IgD-negative memory B cell (primary cell): ENCODE measurements around the gene C12orf56. TPM values are rescaled to one million over a fixed set of nuclear protein-coding genes. Genes with fewer than 3 reads are reported as not detected.
"Not testable (repeated sequence)": the region's sequence is repeated elsewhere in the genome, so short reads cannot be mapped to it uniquely, and the experiment has no call there.

Experiments
- H3K27ac Mint-ChIP-seq, 3 donors: one replicate each; pipeline ENCODE4 v1.8.0; 2020 to 2022; ENCODE audit warnings: mild to moderate bottlenecking in 3 of 3, mixed read lengths in 3 of 3, moderate library complexity in 1 of 3
- H3K27me3 Mint-ChIP-seq: one replicate; pipeline ENCODE4 v1.8.0; 2021; ENCODE audit warnings: mixed read lengths
- H3K36me3 Mint-ChIP-seq: one replicate; pipeline ENCODE4 v1.8.0; 2020; ENCODE audit warnings: mild to moderate bottlenecking, mixed read lengths
- H3K4me1 Mint-ChIP-seq, 3 donors: one replicate each; pipeline ENCODE4 v1.8.0; 2020 to 2022; ENCODE audit warnings: mixed read lengths in 3 of 3, mild to moderate bottlenecking in 1 of 3
- H3K4me3 Mint-ChIP-seq, 4 donors: one replicate each; pipeline ENCODE4 v1.8.0; 2020 to 2022; ENCODE audit warnings: mild to moderate bottlenecking in 4 of 4, mixed read lengths in 4 of 4, moderate library complexity in 3 of 4
- H3K9me3 Mint-ChIP-seq, 3 donors: one replicate each; pipeline ENCODE4 v1.8.0; 2020 to 2021; ENCODE audit warnings: mixed read lengths in 3 of 3, mild to moderate bottlenecking in 1 of 3
- polyA plus RNA-seq: library from polyadenylated mRNA; unstranded; fragments of 300-500 nt; fragmentation: Illumina TruSeq; gene quantifications from one replicate; pipeline ENCODE4 v1.2.3, GENCODE V29; 2021

Gene C12orf56
- polyA plus RNA-seq, 1 donor from 2014 or later: not detected

DNA sequence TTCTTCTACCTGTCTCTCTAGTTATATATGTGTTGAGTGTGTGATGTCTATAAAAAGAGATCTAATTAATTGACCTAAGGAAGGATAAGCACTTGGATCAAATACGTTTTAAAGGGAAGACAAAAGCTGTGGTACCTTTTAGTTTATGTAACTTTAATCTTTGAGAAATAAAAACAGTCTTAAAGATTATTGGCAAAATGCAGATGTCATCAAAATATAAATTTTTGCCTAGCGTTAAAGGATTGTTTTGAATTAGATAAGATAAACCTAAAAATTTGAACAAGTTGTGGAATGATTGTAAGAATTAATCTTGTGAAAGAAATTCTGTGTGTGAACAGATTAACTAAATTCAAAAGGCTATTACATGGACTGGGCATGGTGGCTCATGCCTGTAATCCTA is 42.9 kb downstream of the C12orf56 start:
- H3K27me3 Mint-ChIP-seq: no peaks in the 10 kb centered on the region
- no peaks in the 10 kb centered on the region for H3K4me1 Mint-ChIP-seq
- H3K4me3 Mint-ChIP-seq: no peak overlapping the region
- no peak overlapping the region for H3K27ac Mint-ChIP-seq
- peaks cover 3% of the 10 kb centered on the region for H3K36me3 Mint-ChIP-seq
- peaks cover 2 to 12% (median 7%) of the 10 kb centered on the region in 3 donors for H3K9me3 Mint-ChIP-seq

DNA sequence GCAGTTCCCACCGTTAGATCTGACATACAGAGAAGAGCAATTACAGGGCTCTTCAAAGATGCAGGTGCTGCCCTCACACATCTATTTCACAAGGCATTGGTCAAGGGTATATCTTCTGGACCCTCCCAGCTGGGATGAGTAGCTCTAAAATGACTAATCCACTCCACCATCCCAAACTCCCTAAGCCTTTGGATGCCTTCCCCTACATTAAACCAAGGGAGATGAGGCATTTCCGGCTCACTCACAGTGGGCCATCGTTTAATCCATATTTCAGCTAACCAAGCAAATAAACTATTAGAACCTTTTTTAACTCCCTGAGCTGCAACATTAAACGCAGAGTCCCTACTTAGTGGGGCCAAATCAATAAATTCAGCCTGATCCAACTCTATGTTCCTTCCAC is 45.9 kb downstream of the C12orf56 start:
- not testable (repeated sequence) for H3K27ac Mint-ChIP-seq, H3K4me1 Mint-ChIP-seq, H3K27me3 Mint-ChIP-seq

DNA sequence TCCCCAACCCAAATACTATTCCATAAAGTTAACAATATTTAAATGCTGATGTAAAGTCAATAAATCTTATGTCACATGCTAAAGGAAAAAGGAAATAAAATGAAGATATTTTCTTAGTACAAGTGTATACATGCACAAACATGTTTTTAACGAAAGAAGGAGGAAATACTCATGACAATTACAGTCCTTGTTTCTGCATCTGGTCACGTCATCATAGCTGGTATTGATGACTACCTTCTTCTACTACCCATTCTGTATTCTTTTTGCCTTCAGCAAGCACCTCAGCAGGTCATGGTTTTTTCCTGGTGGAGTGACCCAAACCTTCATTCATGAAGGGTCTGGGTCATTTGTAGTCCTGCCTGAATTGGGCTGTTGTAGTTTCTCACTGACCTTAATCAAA is 50.0 kb downstream of the C12orf56 start:
- not testable (repeated sequence) for H3K9me3 Mint-ChIP-seq, H3K4me1 Mint-ChIP-seq, H3K36me3 Mint-ChIP-seq, H3K27me3 Mint-ChIP-seq, H3K27ac Mint-ChIP-seq, H3K4me3 Mint-ChIP-seq

More for the DNA sequence above, 45.9 kb downstream of the C12orf56 start:
- H3K4me3 Mint-ChIP-seq, H3K36me3 Mint-ChIP-seq: not testable (repeated sequence)
- peaks cover 2 to 12% (median 7%) of the 10 kb centered on the region in 3 donors for H3K9me3 Mint-ChIP-seq

DNA sequence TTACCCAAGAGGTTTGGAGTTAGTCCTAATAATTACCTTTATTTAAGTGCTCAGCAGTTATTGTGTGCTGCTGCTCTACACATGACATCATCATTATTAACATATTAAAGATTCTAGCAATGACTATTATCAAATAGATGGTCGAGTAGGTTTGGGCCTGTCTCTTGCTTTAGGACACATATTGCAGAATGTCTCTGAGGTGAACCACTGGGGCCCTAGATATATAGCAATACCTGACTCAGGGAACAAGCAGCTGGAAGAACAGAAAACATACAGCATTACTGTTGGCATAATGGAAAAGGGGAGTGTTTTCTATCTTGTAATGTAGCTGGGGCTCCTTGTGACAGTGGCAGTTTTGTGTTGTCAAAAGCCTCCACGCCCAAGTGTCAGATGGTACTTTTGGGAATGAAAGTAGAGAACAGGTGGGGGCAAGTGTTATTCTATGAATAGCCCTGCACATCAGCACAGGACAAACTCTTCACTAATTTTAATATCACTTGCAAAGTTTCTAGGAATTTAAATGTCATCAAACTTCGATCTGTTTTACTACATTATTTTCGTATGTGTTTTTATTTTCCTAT is 54.6 kb downstream of the C12orf56 start:
- H3K27ac Mint-ChIP-seq: no peak overlapping the region
- no peaks in the 10 kb centered on the region for H3K27me3 Mint-ChIP-seq
- no peaks in the 10 kb centered on the region for H3K4me1 Mint-ChIP-seq
- no peaks in the 10 kb centered on the region for H3K36me3 Mint-ChIP-seq
- peaks cover 0 to 9% (median 0%) of the 10 kb centered on the region in 3 donors for H3K9me3 Mint-ChIP-seq
- no peak overlapping the region for H3K4me3 Mint-ChIP-seq

DNA sequence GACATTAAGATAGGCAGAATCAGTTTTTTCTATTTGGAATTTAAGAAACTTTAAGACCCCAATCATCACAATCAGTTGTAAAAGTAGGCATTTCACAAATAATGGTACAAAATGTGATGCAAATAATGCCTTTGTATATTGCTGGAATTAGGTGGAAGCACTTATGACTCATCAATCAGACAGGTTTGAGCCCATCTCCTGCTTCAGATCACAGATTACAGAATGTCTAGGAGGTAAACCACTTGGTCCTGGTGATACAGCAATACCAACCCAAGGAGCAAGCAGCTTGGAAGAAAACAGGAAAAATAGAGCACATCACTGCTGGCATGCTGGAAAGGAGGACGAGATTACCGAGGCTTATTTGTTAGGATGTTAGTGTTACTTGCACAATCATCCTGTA is 57.6 kb downstream of the C12orf56 start:
- Mint-ChIP-seq H3K4me1 (no peaks in the 10 kb centered on the region), H3K27ac (no peak overlapping the region), H3K4me3 (peak overlapping the region in 1 of 4 donors; percentile 28), H3K9me3 (peaks cover 0 to 3% (median 0%) of the 10 kb centered on the region in 3 donors), H3K36me3 (no peaks in the 10 kb centered on the region), H3K27me3 (peaks cover 5% of the 10 kb centered on the region)

DNA sequence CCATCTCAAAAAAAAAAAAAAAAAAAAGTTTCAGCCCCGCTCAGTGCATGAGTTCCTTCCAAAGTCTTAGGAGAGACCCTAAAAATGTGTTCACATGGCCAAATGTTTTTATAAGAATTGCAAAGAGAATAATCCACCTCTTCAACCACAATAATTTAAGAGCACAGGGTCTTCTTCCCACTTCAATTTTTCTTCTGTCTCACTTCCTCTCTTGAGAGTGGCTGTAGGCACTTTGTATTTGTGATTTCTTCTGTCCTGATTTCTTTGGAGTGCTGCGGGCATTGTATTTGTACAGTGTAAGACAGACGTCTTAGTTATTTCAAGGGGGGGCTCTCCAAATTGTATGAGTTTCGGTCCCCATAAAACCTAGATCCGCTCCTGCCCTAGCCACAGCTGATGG is 58.3 kb downstream of the C12orf56 start:
- Mint-ChIP-seq H3K27me3 (peaks cover 5% of the 10 kb centered on the region), H3K4me1 (no peaks in the 10 kb centered on the region), H3K9me3 (peaks cover 0 to 3% (median 0%) of the 10 kb centered on the region in 3 donors), H3K4me3 (no peak overlapping the region), H3K27ac (no peak overlapping the region), H3K36me3 (no peaks in the 10 kb centered on the region)

DNA sequence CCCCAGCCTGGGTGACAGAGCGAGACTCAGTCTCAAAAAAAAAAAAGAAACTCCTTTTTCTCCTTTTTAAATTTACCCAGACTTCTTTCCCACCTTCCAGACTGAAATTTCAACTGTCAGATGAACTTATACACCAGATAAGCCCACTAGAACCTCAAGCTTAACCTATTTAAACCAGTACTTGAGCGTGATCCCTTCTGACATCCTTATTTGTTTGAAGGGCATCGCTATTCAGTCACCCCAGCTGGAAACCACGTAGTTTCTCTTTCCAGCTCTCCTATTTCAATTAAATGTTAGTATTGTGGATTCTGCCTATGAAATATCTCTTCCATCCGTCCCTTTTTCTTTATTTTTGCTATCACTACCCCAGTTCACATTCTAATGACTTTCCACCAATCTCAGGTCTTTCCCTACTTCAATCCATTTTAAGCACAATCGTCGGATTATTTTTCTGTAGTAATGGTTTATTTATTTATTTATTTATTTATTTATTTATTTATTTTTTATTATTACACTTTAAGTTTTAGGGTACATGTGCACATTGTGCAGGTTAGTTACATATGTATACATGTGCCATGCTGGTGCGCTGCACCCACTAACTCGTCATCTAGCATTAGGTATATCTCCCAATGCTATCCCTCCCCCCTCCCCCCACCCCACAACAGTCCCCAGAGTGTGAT is 61.4 kb downstream of the C12orf56 start:
- H3K4me1 Mint-ChIP-seq, H3K4me3 Mint-ChIP-seq, H3K36me3 Mint-ChIP-seq, H3K27ac Mint-ChIP-seq, H3K27me3 Mint-ChIP-seq, H3K9me3 Mint-ChIP-seq: not testable (repeated sequence)

DNA sequence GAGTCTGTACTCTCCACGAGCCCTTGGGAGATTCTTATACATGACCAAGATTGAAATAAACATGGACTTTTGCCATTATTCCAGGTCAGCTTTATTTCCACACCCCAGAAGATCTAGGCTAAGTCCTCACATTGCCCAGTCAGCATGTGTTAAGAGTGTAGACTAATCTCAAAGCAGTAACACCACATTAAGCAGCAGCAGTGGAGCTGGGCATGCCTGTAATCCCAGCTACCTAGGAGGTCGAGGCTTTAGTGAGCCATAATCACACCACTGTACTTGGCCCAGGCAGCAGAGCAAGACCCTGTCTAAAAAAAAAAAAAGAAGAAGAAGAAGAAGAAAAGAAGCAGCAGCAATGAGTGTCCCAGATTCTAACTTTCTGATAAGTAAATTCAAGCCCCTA is 65.5 kb downstream of the C12orf56 start:
- H3K9me3 Mint-ChIP-seq: no peaks in the 10 kb centered on the region
- no peak overlapping the region for H3K27ac Mint-ChIP-seq
- H3K4me3 Mint-ChIP-seq: no peak overlapping the region
- H3K27me3 Mint-ChIP-seq: peaks cover 3% of the 10 kb centered on the region
- no peaks in the 10 kb centered on the region for H3K36me3 Mint-ChIP-seq
- H3K4me1 Mint-ChIP-seq: no peaks in the 10 kb centered on the region

DNA sequence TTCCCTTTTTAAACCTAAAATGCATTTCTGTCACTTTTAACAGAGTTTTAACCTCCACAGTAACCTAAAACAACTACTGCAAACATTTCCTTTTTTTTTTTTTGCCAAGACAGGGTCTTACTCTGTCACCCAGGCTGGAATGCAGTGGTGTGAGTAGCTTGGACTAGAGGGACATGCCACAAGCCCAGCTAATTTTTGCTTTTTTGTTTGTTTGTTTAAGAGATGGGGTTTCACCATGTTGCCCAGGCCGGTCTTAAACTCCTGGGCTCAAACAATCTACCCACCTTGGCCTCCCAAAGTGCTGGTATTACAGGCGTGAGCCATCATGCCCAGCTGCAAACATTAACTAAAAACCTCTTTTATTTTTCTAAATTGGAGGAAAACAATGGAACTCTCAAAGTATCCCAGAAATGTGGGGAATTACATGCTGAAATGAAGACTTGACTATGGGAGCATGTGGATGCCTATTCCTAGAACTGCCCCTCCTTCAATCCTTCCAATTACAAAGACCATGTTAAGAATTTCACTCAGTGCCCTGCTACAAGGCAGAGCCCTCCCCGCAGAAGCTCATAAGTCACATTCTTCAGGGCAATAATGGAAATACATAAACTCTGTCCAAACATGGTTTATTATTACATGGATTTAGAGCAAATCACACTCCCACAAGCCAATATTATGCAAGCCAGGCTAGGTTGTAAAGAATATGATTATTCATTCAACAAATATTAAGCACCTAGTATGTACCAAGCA is 66.9 kb downstream of the C12orf56 start:
- Mint-ChIP-seq H3K9me3 (no peaks in the 10 kb centered on the region), H3K4me1 (no peaks in the 10 kb centered on the region), H3K27ac (no peak overlapping the region), H3K4me3 (no peak overlapping the region), H3K27me3 (peaks cover 3% of the 10 kb centered on the region), H3K36me3 (no peaks in the 10 kb centered on the region)

DNA sequence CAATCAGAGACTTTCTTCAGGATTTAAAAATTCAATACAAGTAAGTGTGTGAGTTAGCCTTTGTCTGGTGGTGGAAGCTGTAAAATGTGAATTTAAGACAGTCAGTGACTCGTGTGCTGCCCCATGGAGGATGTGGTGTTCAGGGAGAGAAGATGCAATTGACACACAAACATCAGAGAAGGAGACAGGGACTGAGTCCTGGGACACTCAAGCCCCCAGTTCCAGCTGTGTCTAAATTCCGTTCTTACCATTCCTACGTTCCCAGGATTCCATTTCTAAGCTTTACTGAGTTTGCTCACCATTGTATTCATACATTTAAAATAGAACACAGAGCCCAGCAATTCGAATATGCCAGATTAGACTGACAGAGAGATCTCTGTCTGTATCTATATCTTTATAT is 67.6 kb downstream of the C12orf56 start:
- H3K27ac Mint-ChIP-seq: no peak overlapping the region
- H3K4me1 Mint-ChIP-seq: no peaks in the 10 kb centered on the region
- H3K9me3 Mint-ChIP-seq: no peaks in the 10 kb centered on the region
- no peaks in the 10 kb centered on the region for H3K27me3 Mint-ChIP-seq
- H3K4me3 Mint-ChIP-seq: no peak overlapping the region
- H3K36me3 Mint-ChIP-seq: no peaks in the 10 kb centered on the region

DNA sequence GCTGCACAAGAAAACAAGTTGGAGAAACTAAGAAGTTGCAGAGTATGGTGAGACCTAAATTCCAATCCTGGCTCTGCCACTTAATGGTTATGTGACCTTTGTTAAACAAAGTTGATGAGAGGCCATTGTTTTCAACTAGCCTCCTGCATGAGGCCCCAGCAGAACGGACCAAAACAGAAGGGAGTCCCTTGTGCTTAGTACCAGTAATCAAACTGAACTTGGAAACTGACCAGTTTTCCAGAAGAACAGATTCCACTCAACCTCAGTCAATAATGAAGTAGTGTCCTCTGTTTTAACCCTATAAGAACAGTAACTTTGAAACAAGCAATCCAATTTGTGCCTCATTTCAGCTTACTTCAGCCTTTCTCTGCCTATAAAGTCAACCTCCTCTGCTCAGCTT is 69.9 kb downstream of the C12orf56 start:
- H3K9me3 Mint-ChIP-seq: no peaks in the 10 kb centered on the region
- no peak overlapping the region for H3K4me3 Mint-ChIP-seq
- H3K27me3 Mint-ChIP-seq: no peaks in the 10 kb centered on the region
- no peak overlapping the region for H3K27ac Mint-ChIP-seq
- H3K36me3 Mint-ChIP-seq: no peaks in the 10 kb centered on the region
- no peaks in the 10 kb centered on the region for H3K4me1 Mint-ChIP-seq

DNA sequence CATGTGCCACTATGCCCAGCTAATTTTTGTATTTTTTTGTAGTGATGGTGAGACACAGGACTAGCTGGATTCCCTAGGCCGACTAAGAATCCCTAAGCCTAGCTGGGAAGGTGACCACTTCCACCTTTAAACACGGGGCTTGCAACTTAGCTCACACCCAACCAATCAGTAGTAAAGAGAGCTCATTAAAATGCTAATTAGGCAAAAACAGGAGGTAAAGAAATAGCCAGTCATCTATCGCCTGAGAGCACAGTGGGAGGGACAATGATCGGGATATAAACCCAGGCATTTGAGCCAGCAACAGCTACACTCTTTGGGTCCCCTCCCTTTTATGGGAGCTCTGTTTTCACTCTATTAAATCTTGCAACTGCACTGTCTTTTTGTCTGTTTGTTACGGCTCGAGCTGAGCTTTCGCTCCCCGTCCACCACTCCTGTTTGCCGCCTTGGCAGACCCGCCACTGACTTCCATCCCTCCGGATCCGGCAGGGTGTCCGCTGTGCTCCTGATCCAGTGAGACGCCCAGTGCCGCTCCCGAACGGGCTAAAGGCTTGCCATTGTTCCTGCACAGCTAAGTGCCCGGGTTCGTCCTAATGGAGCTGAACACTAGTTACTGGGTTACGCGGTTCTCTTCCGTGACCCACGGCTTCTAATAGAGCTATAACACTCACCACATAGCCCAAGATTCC is 70.9 kb downstream of the C12orf56 start:
- H3K27ac Mint-ChIP-seq, H3K9me3 Mint-ChIP-seq, H3K27me3 Mint-ChIP-seq, H3K36me3 Mint-ChIP-seq, H3K4me3 Mint-ChIP-seq, H3K4me1 Mint-ChIP-seq: not testable (repeated sequence)

DNA sequence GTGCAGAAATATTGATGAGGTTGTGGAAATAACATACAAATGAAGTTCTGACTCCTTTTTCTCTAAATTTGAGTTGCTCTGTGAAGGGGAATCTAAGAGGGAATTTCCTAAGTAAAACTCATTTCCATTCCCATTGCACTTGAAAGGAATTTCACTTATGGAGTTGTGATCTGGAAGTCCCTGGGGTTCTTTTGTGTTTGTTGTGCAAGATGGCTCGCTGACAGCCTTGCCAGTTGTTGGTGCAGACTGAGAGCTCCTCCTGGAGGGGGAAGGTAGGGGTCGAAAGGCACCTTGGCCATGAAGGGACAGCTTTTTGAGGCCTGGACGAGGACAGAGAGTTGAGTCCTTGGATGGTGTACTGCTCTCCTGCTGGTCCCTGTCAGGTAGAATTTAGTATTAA is 72.0 kb downstream of the C12orf56 start:
- H3K27ac Mint-ChIP-seq: peak overlapping the region in 1 of 3 donors; percentile 33
- H3K27me3 Mint-ChIP-seq: no peaks in the 10 kb centered on the region
- H3K4me1 Mint-ChIP-seq: no peaks in the 10 kb centered on the region

DNA sequence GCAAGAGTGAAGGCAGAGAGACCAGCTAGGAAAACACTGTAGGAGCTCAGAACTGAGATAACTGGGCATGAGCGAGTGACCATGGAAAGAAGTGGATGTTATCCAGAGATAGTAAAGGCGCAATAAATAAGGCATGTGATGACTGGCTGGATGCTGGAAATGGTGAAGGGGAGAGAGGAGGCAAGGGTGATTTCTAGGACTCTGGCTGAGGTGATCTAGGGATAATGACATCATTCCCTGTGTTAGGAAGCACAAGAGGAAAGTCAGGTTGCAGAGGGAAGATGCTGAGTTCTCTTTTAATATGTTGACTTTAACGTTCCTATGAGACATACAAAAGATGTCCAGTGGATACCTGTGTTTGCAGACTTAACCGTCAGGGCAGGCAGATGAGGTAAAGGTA is 78.7 kb downstream of the C12orf56 start:
- Mint-ChIP-seq H3K4me1 (no peaks in the 10 kb centered on the region), H3K27ac (no peak overlapping the region), H3K9me3 (no peaks in the 10 kb centered on the region), H3K36me3 (no peaks in the 10 kb centered on the region), H3K27me3 (no peaks in the 10 kb centered on the region), H3K4me3 (no peak overlapping the region)

More for the DNA sequence above, 72.0 kb downstream of the C12orf56 start:
- Mint-ChIP-seq H3K9me3 (no peaks in the 10 kb centered on the region), H3K36me3 (no peaks in the 10 kb centered on the region), H3K4me3 (no peak overlapping the region)

DNA sequence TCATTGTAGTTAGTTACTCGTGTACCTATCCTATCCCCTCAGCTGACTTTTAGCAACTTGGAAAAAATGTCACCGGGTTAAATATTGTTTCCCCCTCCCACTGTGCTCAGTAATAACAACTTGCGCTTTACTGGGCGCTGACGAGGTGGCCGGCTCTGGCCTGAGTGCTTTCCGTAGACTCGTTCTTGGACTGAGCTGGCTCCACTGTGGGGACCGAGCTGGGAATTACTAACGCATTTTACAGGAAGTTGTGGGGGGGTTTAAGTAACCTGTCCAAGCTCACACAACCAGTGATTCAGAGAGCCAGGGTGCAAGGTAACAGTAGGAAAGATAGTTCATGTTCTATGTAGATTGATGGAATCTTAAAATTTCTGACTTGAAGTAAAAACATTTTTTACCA is 86.0 kb downstream of the C12orf56 start:
- no peaks in the 10 kb centered on the region for H3K36me3 Mint-ChIP-seq

More for the DNA sequence above, 86.0 kb downstream of the C12orf56 start:
- H3K4me3 Mint-ChIP-seq: no peak overlapping the region
- no peaks in the 10 kb centered on the region for H3K4me1 Mint-ChIP-seq
- H3K27me3 Mint-ChIP-seq: peaks cover 6% of the 10 kb centered on the region
- H3K9me3 Mint-ChIP-seq: no peaks in the 10 kb centered on the region
- H3K27ac Mint-ChIP-seq: no peak overlapping the region
